ENCODE data around the gene LRRC46.

DNA sequence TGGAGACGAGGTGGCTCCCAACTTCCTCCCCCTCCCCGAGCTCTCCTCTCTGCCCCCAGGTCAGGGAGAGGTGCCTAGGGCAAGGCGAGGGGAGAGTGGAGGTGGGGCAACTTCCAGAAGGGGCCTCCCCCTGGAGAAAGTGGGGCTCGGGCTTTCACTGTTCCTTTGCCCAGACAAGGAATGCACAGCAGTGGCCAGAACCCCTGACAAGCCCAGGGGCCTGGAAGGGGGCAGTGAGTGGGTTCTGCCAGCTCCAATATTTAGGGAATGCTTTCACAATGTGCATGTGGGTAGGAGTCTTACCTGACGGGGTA lies 52.9 kb downstream of the LRRC46 start:
- TF ChIP-seq, protein P1, sequence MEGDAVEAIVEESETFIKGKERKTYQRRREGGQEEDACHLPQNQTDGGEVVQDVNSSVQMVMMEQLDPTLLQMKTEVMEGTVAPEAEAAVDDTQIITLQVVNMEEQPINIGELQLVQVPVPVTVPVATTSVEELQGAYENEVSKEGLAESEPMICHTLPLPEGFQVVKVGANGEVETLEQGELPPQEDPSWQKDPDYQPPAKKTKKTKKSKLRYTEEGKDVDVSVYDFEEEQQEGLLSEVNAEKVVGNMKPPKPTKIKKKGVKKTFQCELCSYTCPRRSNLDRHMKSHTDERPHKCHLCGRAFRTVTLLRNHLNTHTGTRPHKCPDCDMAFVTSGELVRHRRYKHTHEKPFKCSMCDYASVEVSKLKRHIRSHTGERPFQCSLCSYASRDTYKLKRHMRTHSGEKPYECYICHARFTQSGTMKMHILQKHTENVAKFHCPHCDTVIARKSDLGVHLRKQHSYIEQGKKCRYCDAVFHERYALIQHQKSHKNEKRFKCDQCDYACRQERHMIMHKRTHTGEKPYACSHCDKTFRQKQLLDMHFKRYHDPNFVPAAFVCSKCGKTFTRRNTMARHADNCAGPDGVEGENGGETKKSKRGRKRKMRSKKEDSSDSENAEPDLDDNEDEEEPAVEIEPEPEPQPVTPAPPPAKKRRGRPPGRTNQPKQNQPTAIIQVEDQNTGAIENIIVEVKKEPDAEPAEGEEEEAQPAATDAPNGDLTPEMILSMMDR (IDR thresholded peaks at IDR 0.05): no peak
- no peak for TF ChIP-seq POLR2A (IDR thresholded peaks at IDR 0.05)
- no peak for TF ChIP-seq POLR2AphosphoS5 (IDR thresholded peaks at IDR 0.05; ENCODE audit: insufficient read depth in 1 of 2, low read depth in 1 of 2)

All from vagina (tissue), 2 donors.